Panc1 (cell line): ENCODE measurements around the gene GLCCI1.

Experiments used
- POLR2AphosphoS5 ChIP-seq: IDR thresholded peaks from 2 replicates; pipeline ENCODE4 v1.6.1; 2012; ENCODE audit warnings: mild to moderate bottlenecking, low read depth, low read length, moderate library complexity
- SIN3A ChIP-seq: IDR thresholded peaks from 2 replicates; pipeline ENCODE4 v1.6.1; 2012; ENCODE audit warnings: low read depth, mild to moderate bottlenecking, low read length, moderate library complexity, borderline replicate concordance; ENCODE audit not compliant: insufficient read depth
- TCF7L2 ChIP-seq: IDR thresholded peaks from 2 replicates; pipeline ENCODE4 v1.6.1; 2011; ENCODE audit warnings: mild to moderate bottlenecking, low read depth, low read length, inconsistent platforms
- TF ChIP-seq, protein P1 (sequence below): fragments of 450-650 bp; IDR thresholded peaks from 2 replicates; pipeline ENCODE4 v1.5.1; 2017; ENCODE audit warnings: mild to moderate bottlenecking
- TF ChIP-seq, protein P2 (sequence below), 2 experiments: IDR thresholded peaks; 2 replicates each; pipeline ENCODE4 v1.6.1; 2011 to 2012; ENCODE audit warnings: low read depth in 2 of 2, control low read depth in 1 of 2, low read length in 1 of 2, mild to moderate bottlenecking in 1 of 2, moderate library complexity in 1 of 2; ENCODE audit not compliant: insufficient read depth in 1 of 2

DNA sequence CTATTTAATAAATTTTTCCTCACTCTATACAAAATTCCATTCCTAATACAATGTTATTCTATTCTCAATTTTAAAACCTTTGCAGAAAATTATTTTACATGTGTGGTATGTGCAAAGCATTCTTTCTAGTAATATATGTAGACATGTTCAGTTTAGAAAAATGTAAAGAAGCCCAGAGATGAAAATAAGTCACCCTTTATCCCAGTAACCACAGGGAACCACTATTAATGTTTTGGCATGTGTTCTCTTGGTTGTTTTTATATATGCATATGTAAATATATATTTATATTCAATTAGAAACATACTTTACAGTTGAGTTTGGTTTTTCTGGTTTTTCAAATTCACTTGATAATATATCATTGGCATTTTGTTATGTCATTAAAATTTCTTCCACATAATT lies 14.8 kb upstream of the GLCCI1 start:
- TF ChIP-seq, protein P1, sequence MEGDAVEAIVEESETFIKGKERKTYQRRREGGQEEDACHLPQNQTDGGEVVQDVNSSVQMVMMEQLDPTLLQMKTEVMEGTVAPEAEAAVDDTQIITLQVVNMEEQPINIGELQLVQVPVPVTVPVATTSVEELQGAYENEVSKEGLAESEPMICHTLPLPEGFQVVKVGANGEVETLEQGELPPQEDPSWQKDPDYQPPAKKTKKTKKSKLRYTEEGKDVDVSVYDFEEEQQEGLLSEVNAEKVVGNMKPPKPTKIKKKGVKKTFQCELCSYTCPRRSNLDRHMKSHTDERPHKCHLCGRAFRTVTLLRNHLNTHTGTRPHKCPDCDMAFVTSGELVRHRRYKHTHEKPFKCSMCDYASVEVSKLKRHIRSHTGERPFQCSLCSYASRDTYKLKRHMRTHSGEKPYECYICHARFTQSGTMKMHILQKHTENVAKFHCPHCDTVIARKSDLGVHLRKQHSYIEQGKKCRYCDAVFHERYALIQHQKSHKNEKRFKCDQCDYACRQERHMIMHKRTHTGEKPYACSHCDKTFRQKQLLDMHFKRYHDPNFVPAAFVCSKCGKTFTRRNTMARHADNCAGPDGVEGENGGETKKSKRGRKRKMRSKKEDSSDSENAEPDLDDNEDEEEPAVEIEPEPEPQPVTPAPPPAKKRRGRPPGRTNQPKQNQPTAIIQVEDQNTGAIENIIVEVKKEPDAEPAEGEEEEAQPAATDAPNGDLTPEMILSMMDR, result no peak
- TF ChIP-seq POLR2AphosphoS5 (no peak), TCF7L2 (no peak), SIN3A (no peak)
- TF ChIP-seq, protein P2, sequence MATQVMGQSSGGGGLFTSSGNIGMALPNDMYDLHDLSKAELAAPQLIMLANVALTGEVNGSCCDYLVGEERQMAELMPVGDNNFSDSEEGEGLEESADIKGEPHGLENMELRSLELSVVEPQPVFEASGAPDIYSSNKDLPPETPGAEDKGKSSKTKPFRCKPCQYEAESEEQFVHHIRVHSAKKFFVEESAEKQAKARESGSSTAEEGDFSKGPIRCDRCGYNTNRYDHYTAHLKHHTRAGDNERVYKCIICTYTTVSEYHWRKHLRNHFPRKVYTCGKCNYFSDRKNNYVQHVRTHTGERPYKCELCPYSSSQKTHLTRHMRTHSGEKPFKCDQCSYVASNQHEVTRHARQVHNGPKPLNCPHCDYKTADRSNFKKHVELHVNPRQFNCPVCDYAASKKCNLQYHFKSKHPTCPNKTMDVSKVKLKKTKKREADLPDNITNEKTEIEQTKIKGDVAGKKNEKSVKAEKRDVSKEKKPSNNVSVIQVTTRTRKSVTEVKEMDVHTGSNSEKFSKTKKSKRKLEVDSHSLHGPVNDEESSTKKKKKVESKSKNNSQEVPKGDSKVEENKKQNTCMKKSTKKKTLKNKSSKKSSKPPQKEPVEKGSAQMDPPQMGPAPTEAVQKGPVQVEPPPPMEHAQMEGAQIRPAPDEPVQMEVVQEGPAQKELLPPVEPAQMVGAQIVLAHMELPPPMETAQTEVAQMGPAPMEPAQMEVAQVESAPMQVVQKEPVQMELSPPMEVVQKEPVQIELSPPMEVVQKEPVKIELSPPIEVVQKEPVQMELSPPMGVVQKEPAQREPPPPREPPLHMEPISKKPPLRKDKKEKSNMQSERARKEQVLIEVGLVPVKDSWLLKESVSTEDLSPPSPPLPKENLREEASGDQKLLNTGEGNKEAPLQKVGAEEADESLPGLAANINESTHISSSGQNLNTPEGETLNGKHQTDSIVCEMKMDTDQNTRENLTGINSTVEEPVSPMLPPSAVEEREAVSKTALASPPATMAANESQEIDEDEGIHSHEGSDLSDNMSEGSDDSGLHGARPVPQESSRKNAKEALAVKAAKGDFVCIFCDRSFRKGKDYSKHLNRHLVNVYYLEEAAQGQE (IDR thresholded peaks at IDR 0.05; ENCODE audit: insufficient read depth in 1 of 2, low read depth in 2 of 2, low read length in 1 of 2), result no peak
